ENCODE measurements around the gene CDHR5. TPM values are rescaled to one million over a fixed set of nuclear protein-coding genes. Genes with fewer than 3 reads are reported as not detected.
"Not testable (repeated sequence)": the region's sequence is repeated elsewhere in the genome, so short reads cannot be mapped to it uniquely, and the experiment has no call there.

The CDHR5 gene, protein sequence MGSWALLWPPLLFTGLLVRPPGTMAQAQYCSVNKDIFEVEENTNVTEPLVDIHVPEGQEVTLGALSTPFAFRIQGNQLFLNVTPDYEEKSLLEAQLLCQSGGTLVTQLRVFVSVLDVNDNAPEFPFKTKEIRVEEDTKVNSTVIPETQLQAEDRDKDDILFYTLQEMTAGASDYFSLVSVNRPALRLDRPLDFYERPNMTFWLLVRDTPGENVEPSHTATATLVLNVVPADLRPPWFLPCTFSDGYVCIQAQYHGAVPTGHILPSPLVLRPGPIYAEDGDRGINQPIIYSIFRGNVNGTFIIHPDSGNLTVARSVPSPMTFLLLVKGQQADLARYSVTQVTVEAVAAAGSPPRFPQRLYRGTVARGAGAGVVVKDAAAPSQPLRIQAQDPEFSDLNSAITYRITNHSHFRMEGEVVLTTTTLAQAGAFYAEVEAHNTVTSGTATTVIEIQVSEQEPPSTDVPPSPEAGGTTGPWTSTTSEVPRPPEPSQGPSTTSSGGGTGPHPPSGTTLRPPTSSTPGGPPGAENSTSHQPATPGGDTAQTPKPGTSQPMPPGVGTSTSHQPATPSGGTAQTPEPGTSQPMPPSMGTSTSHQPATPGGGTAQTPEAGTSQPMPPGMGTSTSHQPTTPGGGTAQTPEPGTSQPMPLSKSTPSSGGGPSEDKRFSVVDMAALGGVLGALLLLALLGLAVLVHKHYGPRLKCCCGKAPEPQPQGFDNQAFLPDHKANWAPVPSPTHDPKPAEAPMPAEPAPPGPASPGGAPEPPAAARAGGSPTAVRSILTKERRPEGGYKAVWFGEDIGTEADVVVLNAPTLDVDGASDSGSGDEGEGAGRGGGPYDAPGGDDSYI
- polyA plus RNA-seq (2014; cell fraction: cytosol; rRNA removed), result 0.09 and 0.14 TPM in 2 replicates
- polyA plus RNA-seq (2014; cell fraction: nucleus; rRNA removed), result 0.22 TPM in 1 of 2 replicates, not detected in the other

- no peak for DNase-seq (ENCODE audit: low spot score)
Observed at GRCh38 chr11:624705-625635, at the start of gene CDHR5. TSS of gene CDHR5 (minus strand) at chr11:624955. CDS start at chr11:624902, 53 bp downstream.

DNA sequence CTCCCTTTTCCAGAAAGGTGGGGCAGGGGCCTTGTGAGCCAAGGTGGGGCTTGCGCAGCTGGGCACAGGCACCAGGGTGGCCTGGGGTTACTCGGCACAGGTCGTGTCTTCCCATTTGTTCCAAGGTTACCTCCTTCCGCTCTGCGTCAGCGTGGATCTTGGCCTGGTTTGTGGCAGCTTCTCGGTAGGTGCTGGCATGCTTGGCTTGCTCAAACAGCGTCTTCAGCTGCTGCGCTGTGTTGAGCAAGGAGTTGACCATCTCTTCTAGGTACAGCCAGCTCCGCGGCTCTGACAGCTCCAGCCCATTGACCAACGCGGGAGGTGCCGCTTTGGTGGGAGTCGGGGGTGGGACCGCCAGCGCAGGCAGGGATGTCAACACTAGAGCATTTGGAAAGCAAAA lies 49.7 kb upstream of the CDHR5 start:
- DNase-seq (ENCODE audit: low spot score), result no peak

GRCh38 chr11:673866-674265 lies 49.1 kb upstream of the CDHR5 start:
- DNase-seq (ENCODE audit: low spot score), result no peak

- DNase-seq (ENCODE audit: low spot score), result no peak
Observed at GRCh38 chr11:665704-666281, 41.0 kb upstream of the CDHR5 start.

- no peak for DNase-seq (ENCODE audit: low spot score)
Observed at GRCh38 chr11:665062-665703, 40.4 kb upstream of the CDHR5 start.

- DNase-seq (ENCODE audit: low spot score), result peak; percentile 25
Observed at GRCh38 chr11:662689-663274, 38.0 kb upstream of the CDHR5 start.

DNA sequence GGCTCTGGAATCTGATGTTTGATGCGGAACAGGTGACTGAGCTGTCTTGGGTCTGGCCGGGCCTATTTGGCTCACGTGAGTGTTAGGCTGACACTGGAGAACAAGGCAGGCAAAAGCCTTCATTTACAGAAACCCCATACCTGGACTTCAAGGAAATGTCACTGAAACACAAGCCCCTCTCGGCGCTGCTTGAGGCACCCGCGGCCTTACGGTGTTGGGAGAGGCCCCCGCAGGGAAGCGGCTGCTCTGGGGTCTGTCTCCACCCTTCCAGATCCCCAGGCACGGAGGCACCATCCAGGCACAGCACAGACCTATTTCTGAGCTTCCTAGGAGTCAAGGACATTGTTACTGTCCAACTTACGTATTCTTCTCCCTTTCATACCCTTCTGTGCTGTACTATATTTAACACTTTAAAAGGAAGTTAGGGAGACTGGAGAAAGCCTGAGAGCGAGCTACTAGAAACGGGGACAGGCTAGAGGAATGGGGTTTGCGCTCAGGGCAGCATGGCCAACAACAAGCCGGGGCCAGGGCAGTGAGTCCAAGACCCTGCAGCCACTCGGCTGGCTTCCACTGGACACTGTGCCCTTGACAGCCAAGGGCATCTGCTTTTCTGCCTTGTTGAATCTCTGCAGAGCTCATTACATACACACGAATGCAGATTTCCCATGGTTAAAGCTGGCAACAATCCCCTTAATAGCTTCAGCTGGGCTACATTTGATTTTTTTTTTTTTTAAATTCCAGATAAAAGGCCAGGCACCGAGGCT lies 36.1 kb upstream of the CDHR5 start:
- no peak for DNase-seq (ENCODE audit: low spot score)

DNA sequence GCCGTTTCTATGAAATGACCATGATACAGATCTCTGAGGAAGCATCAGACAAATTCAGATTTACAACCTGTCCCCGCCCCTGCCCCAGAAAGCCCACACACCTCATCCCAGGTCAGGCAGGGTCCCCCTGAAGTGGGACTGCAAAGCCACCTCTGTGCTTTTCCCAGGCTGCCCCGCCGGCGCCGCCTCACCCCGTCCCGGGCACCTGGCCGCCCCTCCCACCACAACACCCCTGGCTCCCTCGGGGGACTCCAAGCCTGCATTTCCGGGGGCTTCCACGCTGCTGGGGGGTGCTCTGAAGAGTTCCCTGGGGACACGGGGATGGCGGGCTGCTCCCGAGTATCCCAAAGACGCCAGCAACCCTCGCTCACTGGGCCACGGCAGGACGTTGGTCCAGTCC lies 35.5 kb upstream of the CDHR5 start:
- DNase-seq (ENCODE audit: low spot score), result no peak

GRCh38 chr11:659532-660085 lies 34.9 kb upstream of the CDHR5 start:
- DNase-seq (ENCODE audit: low spot score), result no peak

DNA sequence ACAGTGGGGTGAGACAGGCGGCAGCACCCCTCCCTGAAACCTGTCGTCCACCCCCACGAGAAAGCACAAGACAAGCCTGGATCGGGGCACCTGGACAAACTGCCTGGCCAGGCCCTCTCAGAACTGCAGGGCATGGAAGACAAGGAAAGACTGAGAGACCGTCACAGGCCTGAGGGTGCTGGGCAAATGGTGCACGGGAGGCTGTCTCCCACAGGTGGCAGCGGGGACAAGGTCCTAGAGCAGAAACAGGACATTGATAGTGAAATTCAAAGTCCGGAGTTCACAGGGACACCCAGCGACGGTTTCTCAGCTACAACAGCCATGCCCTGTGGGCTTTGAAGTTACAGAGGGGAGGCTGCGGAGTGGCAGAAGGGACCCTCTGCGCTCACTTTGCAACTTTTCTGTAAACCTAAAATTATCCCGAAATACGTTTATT lies 33.0 kb upstream of the CDHR5 start:
- no peak for DNase-seq (ENCODE audit: low spot score)

DNA sequence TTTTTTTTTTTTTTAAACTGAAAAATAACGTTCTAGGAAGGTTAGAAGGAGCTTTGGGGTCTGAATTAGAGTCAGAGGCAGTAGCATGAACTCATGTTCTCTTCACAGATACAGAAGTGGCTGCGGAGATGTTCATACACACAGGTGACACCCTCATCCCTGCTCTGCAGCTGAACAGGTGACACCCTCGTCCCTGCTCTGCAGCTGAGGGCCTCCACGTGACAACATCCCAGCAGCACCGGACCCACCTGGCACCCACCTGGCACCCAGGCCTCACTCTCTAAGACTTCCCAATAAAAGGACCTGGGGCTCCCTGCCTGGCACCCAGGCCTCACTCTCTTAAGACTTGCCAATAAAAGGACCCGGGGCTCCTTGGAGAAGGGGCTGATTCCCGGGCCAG lies 32.1 kb upstream of the CDHR5 start:
- no peak for DNase-seq (ENCODE audit: low spot score)

GRCh38 chr11:656426-656825 lies 31.7 kb upstream of the CDHR5 start:
- DNase-seq (ENCODE audit: low spot score), result no peak

DNA sequence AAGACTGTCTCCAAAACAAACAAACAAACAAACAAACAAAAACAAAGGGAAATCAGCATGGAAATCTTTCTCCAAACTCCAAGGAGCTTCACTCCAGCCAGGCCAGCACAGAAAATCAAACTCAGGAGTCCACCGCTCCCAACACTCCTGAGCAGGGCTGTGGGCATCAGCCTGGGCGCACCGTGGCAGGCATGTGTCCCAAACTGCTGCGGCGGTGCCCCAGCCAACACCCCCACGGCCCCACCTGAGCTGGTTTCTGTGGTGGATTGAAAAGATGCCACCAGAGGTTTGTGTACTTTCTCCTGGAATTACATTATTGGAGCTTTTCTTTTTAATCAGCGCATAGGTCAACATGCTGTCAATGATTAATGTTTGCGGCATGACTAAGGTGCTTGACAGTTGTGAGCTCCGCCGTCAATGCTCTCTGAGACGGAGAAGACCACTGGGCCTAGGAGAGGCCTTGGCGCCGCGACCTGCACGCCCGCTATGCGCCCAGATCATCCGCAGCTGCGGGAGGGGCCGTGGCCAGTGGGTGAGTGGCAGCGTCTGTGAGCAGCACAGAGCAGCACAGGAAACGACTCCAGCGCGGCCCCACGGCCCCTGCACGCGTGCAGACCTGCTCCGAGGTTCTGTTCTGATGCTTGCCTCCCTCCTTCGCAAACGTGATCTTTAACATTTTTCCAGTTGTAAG lies 30.4 kb upstream of the CDHR5 start:
- DNase-seq (ENCODE audit: low spot score), result no peak

DNA sequence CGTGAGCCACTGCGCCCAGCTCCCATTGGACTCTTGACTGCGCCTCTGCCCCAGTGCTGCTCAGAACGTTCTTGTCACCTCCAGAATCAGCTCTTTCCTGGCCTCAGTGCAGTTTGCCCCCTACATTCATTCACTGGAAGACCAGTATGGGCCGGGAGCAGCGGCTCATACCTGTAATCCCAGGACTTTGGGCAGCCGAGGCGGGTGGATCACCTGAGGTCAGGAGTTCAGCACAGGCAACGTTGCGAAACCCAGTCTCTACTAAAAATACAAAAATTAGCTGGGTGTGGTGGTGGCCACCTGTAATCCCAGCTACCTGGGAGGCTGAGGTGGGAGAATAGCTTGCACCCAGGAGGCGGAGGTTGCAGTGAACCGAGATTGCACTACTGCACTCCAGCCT lies 29.7 kb upstream of the CDHR5 start:
- DNase-seq (ENCODE audit: low spot score), result not testable (repeated sequence)

DNA sequence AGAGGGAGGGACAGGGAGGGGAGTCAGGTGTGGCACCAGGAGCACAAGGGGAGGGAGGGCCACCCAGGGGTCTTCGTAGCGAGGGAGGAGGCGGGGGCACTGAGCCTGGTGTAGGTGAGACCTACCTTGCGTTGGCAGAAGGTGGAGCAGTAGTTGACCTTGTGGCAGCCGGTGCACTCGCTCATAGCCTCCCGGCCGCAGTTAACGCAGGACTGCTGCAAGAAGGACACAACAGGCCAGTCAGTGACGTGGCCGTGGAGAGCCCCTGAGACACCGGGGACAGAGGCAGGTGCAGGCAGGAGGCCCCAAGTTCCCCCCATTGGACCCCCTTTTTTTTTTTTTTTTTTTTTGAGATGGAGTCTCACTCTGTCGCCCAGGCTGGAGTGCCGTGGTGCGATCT lies 29.1 kb upstream of the CDHR5 start:
- no peak for DNase-seq (ENCODE audit: low spot score)

GRCh38 chr11:653136-653535 lies 28.4 kb upstream of the CDHR5 start:
- DNase-seq (ENCODE audit: low spot score), result not testable (repeated sequence)

DNA sequence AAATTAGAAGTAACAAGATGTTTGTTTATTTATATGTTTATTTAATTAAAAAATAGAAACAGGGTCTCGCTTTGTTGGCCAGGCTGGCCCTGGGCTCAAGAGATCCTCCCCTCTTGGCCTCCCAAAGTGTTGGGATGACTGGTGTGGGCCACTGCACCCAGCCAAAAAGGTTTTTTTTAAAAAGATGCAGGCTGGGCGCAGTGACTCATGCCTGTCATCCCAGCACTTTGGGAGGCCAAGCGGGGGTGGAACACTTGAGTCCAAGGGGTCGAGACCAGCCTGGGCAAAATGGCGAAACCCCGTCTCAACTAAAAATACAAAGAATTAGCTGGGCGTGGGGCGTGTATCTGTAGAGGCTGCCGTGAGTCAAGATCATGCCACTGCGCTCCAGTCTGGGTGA lies 25.7 kb upstream of the CDHR5 start:
- no peak for DNase-seq (ENCODE audit: low spot score)

DNA sequence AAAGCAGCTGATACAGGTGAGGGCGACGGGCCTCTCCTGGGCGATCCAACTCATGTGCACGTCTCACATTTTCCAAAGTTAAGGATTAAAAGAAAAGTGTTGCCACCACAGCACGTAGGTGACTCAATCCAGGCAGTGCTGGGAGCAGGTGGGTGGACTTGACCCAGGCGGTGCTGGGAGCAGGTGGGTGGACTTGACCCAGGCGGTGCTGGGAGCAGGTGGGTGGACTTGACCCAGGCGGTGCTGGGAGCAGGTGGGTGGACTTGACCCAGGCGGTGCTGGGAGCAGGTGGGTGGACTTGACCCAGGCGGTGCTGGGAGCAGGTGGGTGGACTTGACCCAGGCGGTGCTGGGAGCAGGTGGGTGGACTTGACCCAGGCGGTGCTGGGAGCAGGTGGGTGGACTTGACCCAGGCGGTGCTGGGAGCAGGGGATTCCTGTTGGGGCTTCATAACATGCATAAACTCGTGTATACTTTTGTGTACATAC lies 23.0 kb upstream of the CDHR5 start:
- not testable (repeated sequence) for DNase-seq (ENCODE audit: low spot score)

All from SK-N-DZ (cell line).